ENCODE measurements around the gene CNTNAP5.

GRCh38 chr2:124607679-124608078 is 582.6 kb downstream of the CNTNAP5 start:
- TF ChIP-seq CTCF (IDR thresholded peaks at IDR 0.05) (no peak), POLR2A (IDR thresholded peaks at IDR 0.05) (no peak)
